Cardiac muscle cell (in vitro differentiated cells and primary cell): Measurements from ENCODE around the gene SKIDA1. TPM values are rescaled to one million over a fixed set of nuclear protein-coding genes. Genes with fewer than 3 reads are reported as not detected.
A peak's percentile ranks its signal among the peaks of the same experiment; 100 is the strongest.

ENCODE experiments used
- DNase-seq, 2 donors: peaks; one replicate each; pipeline versions ENCODE4 v3.0.0 to v3.0.0-alpha.2; 2010 to 2017; ENCODE audit warnings: low read depth in 1 of 2, low spot score in 1 of 2
- H3K27ac ChIP-seq: fragments of 200-600 bp; sonication (generic); 2 replicates; pipeline ENCODE4 v1.5.1; 2016
- H3K27me3 ChIP-seq: fragments of 200-600 bp; sonication (generic); 2 replicates; pipeline ENCODE4 v1.6.0; 2016; ENCODE audit warnings: control low read depth
- H3K36me3 ChIP-seq: fragments of 200-600 bp; sonication (generic); 2 replicates; pipeline ENCODE4 v1.5.1; 2016; ENCODE audit warnings: control low read depth
- H3K4me1 ChIP-seq: fragments of 200-600 bp; sonication (generic); 2 replicates; pipeline ENCODE4 v1.8.1; 2017; ENCODE audit warnings: low read depth, mild to moderate bottlenecking, mixed run types
- H3K4me3 ChIP-seq: fragments of 200-600 bp; sonication (generic); 2 replicates; pipeline ENCODE4 v1.5.1; 2016; ENCODE audit warnings: mild to moderate bottlenecking
- H3K9me3 ChIP-seq: fragments of 200-600 bp; sonication (generic); 2 replicates; pipeline ENCODE4 v1.5.1; 2017; ENCODE audit warnings: low read depth, mild to moderate bottlenecking, control low read depth
- CTCF ChIP-seq: IDR thresholded peaks from 2 replicates; pipeline ENCODE4 v1.5.1; 2012; ENCODE audit warnings: low read depth, mild to moderate bottlenecking, low read length
- polyA plus RNA-seq: library from polyadenylated mRNA; unstranded; fragments of >200 nt; fragmentation: Nextera tagmentation; extraction: Ambion mirVana; gene quantifications from 2 replicates; pipeline ENCODE4 v1.2.1, GENCODE V29; 2016
- total RNA-seq: library from RNA; depleted of rRNA; stranded (reverse); fragments of >200 nt; gene quantifications from 2 replicates; pipeline ENCODE4 v1.2.3, GENCODE V29; 2016

SKIDA1 gene
- total and polyA plus RNA-seq, 2 experiments from 2014 or later: 4.3 to 62.4 TPM

- H3K9me3 ChIP-seq: no peaks in the 10 kb centered on the region
- H3K27ac ChIP-seq: peak overlapping the region; percentile 96
- peak overlapping the region; percentile 78 for H3K4me3 ChIP-seq
- no peaks in the 10 kb centered on the region for H3K36me3 ChIP-seq
- H3K4me1 ChIP-seq: peaks cover 42% of the 10 kb centered on the region
- DNase-seq: peak; percentile 65 to 86
- no peaks in the 10 kb centered on the region for H3K27me3 ChIP-seq
- TF ChIP-seq CTCF: no peak
These were observed 9.0 kb downstream of the SKIDA1 start for GRCh38 chr10:21516242-21517131.

GRCh38 chr10:21515361-21516241 is 9.9 kb downstream of the SKIDA1 start:
- Histone ChIP-seq H3K4me3 (peak overlapping the region; percentile 78), H3K9me3 (no peaks in the 10 kb centered on the region), H3K27ac (peak overlapping the region; percentile 96), H3K27me3 (no peaks in the 10 kb centered on the region), H3K36me3 (no peaks in the 10 kb centered on the region), H3K4me1 (peaks cover 42% of the 10 kb centered on the region)
- no peak for DNase-seq
- no peak for TF ChIP-seq CTCF

- H3K27me3 ChIP-seq: no peaks in the 10 kb centered on the region
- no peak for DNase-seq
- H3K27ac ChIP-seq: peak overlapping the region; percentile 96
- H3K4me1 ChIP-seq: peaks cover 37% of the 10 kb centered on the region
- H3K9me3 ChIP-seq: no peaks in the 10 kb centered on the region
- no peak for TF ChIP-seq CTCF
- no peaks in the 10 kb centered on the region for H3K36me3 ChIP-seq
- peak overlapping the region; percentile 78 for H3K4me3 ChIP-seq
These were observed 10.6 kb downstream of the SKIDA1 start for GRCh38 chr10:21514818-21515351.

DNA sequence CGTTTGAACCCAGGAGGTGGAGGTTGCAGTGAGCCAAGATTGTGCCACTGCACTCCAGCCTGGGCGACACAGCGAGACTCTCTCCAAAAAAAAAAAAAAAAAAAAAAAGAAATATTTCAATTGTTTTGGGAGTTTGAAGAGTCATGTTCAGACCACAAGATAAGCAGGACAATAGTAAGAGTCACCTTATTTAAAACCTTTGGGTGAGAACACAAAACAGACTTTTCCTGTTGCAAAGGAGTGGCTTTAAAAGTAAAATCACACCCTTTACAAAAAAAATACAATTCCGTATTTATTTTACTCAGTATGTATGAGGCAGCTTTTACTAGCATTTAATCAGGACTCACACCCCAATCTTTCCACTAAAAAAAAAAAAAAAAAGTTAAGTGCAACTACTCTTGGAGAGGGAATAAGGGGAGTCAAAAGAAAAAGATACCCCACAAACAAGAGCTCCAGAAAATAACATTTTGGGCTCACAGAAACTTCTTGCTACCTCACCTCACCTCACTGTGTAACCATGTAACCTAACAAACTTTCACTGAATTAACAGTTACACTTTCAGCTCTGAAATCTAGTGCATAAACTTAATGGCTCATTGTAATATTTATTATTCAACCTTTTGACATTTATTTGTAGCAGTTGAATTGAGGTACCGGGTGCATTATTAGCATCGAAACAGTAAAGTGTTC is 11.2 kb downstream of the SKIDA1 start:
- Histone ChIP-seq H3K27me3 (no peaks in the 10 kb centered on the region), H3K4me1 (peaks cover 37% of the 10 kb centered on the region), H3K9me3 (no peaks in the 10 kb centered on the region), H3K27ac (peak overlapping the region; percentile 96), H3K4me3 (peak overlapping the region; percentile 78), H3K36me3 (no peaks in the 10 kb centered on the region)
- TF ChIP-seq CTCF: no peak
- DNase-seq: no peak

DNA sequence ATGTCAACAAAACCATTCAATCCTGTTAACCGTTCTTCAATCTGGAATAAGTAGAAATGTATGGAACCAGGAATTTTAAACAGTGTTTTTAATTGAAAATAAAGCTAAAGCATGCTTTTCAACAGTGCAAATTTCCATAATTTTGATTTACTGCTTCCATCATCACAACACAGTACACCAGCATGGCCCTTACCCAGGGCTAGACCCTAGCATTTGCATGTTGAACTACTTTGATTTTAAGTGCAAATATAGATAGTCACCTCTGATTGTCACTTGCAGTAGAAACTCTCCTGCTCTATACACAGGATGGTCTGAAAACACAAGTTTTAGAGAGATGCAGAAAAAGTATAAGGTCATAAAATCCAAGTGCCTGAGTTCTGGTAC is 12.1 kb downstream of the SKIDA1 start:
- H3K9me3 ChIP-seq: no peaks in the 10 kb centered on the region
- H3K4me1 ChIP-seq: peaks cover 44% of the 10 kb centered on the region
- no peaks in the 10 kb centered on the region for H3K27me3 ChIP-seq
- H3K36me3 ChIP-seq: no peaks in the 10 kb centered on the region
- peak overlapping the region; percentile 95 for H3K27ac ChIP-seq
- TF ChIP-seq CTCF: no peak
- peak overlapping the region; percentile 78 for H3K4me3 ChIP-seq
- no peak for DNase-seq
